Choroid plexus epithelial cell (primary cell): ENCODE data around the gene ARFIP1.

Experiments
- DNase-seq: peaks from one replicate; pipeline ENCODE4 v3.0.0-alpha.2; 2010; ENCODE audit warnings: low read depth
- H3K4me3 ChIP-seq: 2 replicates; pipeline ENCODE4 v1.5.1; 2011; ENCODE audit warnings: low read depth, mild to moderate bottlenecking, control low read depth, low read length, moderate library complexity
- TF ChIP-seq, protein P1 (sequence below): conservative IDR thresholded peaks from 2 replicates; pipeline ENCODE4 v1.5.1; 2011; ENCODE audit warnings: low read depth, mild to moderate bottlenecking, control low read depth, inconsistent platforms, low read length, moderate library complexity

ARFIP1 gene

GRCh38 chr4:152808670-152809069 is 28.9 kb downstream of the ARFIP1 start:
- TF ChIP-seq, protein P1, sequence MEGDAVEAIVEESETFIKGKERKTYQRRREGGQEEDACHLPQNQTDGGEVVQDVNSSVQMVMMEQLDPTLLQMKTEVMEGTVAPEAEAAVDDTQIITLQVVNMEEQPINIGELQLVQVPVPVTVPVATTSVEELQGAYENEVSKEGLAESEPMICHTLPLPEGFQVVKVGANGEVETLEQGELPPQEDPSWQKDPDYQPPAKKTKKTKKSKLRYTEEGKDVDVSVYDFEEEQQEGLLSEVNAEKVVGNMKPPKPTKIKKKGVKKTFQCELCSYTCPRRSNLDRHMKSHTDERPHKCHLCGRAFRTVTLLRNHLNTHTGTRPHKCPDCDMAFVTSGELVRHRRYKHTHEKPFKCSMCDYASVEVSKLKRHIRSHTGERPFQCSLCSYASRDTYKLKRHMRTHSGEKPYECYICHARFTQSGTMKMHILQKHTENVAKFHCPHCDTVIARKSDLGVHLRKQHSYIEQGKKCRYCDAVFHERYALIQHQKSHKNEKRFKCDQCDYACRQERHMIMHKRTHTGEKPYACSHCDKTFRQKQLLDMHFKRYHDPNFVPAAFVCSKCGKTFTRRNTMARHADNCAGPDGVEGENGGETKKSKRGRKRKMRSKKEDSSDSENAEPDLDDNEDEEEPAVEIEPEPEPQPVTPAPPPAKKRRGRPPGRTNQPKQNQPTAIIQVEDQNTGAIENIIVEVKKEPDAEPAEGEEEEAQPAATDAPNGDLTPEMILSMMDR, result no peak
- DNase-seq, result no peak
- no peak overlapping the region for H3K4me3 ChIP-seq

- no peak for DNase-seq
- no peak overlapping the region for H3K4me3 ChIP-seq
- TF ChIP-seq, protein P1, result no peak
Measured at GRCh38 chr4:152810715-152811287, 31.0 kb downstream of the ARFIP1 start.

DNA sequence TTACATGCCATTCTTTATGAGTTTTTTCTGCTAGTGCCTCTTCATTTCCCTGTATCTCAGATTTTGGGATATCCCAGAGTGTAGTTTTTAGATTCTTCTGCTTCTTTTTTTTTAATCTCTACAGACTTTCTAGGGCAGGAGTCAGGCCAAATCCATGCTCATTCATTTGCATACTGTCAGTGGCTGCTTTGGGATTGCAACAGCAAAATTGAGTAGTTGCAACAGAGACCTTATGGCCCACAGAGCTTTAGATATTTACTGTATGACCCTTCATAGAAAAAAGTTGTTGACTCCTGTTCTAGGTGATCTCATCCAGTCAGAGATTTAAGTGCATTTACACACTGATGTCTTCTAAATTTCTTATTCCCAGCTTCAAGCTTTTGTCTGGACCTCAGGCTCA is 35.3 kb downstream of the ARFIP1 start:
- no peak overlapping the region for H3K4me3 ChIP-seq
- TF ChIP-seq, protein P1, result no peak
- peak; percentile 68 for DNase-seq

GRCh38 chr4:152817331-152817730 is 37.6 kb downstream of the ARFIP1 start:
- TF ChIP-seq, protein P1, result no peak
- DNase-seq, result peak; percentile 52
- H3K4me3 ChIP-seq, result no peak overlapping the region

GRCh38 chr4:152819026-152819645 is 39.4 kb downstream of the ARFIP1 start:
- TF ChIP-seq, protein P1, result no peak
- H3K4me3 ChIP-seq, result no peak overlapping the region
- DNase-seq, result no peak

- no peak overlapping the region for H3K4me3 ChIP-seq
- TF ChIP-seq, protein P1, result peak; percentile 5
- DNase-seq, result no peak
Measured at GRCh38 chr4:152820073-152820472, 40.3 kb downstream of the ARFIP1 start.

- H3K4me3 ChIP-seq, result no peak overlapping the region
- no peak for DNase-seq
- TF ChIP-seq, protein P1, result no peak
Measured at GRCh38 chr4:152822323-152822722, 42.6 kb downstream of the ARFIP1 start.
